ENCODE results near the gene SH3PXD2A. TPM values are rescaled to one million over a fixed set of nuclear protein-coding genes. Genes with fewer than 3 reads are reported as not detected.

SH3PXD2A gene
- polyA plus RNA-seq, 3 donors = 26.6 to 29.4 (median 29.3) TPM

DNA sequence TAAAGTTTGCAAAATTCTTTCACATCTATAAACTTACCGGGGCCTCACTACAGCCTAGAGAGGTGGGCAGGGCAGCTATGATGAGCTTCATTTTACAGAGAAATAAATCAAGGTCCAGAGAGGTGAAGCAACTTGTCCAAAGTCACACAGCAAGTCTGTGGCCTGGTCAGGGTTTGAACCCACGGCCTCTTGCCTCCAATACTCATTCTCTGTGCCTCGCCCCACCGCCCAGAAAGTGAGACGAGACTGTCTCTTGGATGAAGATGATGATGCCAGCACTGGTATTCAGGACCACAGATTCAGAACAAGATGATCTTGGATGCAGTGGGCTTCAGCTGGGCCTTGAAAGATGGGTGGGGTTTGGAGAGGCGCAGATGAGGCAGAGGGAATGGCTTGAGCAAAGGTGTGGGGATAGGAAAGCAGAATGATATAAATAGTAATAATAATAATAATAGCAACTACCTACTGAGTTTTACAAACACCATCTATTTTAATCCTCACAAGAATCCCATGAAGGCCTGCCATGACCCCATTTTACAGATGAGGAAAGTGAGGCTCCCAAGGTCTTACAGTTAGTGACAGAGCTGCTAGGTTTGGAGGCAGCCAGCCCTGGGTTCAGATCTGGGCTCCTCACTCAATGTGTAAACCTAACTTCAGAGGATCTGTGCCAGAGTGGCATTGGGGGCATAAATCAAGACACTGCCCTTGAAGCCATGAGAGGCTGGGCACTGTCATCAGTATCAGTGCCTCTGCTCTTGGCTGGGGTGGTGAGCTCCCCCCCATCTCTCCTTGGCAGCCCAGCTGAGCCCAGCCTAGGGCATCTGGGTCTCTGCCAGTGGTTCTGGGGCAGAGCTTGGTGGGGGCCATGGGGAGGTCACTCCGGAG, 291.9 kb downstream of the SH3PXD2A start:
- no peak for DNase-seq

- no peak for DNase-seq
Observed at GRCh38 chr10:103562383-103562782, 293.0 kb downstream of the SH3PXD2A start.

DNA sequence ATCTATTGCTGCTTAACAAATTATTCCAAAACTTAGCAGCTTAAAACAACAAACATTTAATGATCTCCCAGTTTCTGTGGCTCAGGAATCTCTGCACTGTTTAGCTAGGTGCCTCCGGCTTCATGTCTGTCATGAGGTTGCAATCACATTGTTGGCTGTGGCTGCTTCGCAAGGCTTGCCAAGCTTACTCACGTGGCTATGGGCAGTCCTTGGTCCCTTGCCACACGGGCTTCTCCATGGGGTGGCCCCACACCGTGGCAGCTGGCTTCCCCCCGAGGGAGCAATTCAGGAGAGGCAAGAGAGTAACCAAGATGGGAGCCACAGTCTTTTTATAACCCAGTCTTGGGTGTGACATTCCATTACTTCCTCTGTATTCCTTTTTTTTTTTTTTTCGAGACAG, 294.5 kb downstream of the SH3PXD2A start:
- DNase-seq = no peak

- DNase-seq = no peak
Observed at GRCh38 chr10:103559776-103560175, 295.6 kb downstream of the SH3PXD2A start.

- no peak for DNase-seq
Observed at GRCh38 chr10:103558911-103559310, 296.5 kb downstream of the SH3PXD2A start.

DNA sequence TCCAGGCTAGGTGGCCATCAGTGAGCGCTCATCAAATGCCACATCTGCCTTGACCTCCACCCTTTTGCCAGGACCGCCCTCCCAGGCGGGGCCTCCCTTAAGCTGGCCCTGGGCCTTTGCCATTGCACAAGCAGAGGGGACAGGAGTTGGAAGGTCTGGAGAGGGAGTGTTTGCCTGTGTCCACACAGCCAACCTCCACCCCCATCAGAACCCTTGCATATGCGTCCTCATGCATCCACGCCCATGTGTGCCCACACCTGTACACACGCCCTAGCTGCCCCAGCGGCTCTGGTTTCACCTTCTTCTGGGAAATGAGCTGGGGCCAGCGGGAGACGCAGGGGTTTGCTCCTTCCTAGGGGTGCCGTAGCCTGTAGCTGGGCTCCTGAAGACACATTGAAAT, 297.9 kb downstream of the SH3PXD2A start:
- no peak for DNase-seq

- no peak for DNase-seq
Observed at GRCh38 chr10:103556383-103557007, 298.9 kb downstream of the SH3PXD2A start.

DNA sequence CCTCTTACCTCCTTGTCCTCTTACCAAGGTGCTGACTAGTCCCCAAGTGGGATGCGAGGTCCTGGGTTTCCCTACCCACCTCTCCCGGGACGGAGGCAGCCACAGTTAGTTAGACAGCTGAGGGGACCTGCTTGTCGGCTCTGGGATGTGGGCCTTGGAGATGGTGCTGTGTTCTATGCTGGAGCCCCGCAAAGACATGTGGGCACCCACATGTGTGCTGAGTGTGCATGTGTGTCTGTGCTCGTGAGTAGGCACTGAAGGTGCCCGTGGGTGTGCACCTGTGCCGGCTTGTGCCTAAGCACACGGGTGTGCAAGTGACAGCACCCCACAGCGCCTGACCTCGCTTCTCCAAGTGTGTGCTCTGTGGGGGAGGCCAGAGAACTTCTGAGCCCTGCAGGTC, 299.7 kb downstream of the SH3PXD2A start:
- no peak for DNase-seq

- no peak for DNase-seq
Observed at GRCh38 chr10:103555325-103555649, 300.1 kb downstream of the SH3PXD2A start.

- DNase-seq = peak; percentile 68
Observed at GRCh38 chr10:103554488-103555324, 300.7 kb downstream of the SH3PXD2A start.

DNA sequence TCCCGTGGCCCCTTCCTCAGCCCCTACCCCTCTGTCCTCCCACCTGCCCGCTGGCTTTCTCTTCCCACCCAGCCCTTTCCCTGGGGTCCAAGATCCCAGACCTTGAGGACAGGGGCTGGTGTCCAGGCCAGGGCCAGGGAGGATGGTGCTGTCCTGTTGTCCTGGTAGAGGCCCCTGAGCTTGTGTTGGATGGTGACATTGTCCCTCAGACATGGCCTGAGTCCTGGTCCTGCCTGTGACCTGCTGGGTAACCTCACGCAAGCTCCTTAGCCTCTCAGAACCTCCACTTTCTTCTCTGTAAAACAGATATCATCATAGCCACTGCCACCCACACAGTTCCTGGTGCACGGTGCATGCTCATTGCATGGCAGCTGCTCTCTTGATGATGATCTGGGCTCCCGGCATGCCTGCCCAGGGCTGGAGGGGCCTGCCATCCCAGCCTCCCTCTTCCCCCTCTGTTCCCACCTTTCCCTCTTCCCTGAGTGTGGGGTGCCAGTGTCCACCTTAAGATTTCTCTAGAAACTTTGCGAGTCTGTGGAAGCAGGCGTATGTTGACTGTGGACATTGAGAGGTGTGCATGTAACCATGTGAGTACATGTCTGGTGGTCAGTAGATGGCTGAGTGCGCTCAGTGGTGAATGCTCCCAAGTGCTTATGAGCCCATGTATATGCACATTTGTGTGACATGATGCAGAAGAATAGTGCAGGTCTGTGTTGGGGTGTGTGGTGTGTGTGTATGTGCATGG, 301.5 kb downstream of the SH3PXD2A start:
- no peak for DNase-seq

DNA sequence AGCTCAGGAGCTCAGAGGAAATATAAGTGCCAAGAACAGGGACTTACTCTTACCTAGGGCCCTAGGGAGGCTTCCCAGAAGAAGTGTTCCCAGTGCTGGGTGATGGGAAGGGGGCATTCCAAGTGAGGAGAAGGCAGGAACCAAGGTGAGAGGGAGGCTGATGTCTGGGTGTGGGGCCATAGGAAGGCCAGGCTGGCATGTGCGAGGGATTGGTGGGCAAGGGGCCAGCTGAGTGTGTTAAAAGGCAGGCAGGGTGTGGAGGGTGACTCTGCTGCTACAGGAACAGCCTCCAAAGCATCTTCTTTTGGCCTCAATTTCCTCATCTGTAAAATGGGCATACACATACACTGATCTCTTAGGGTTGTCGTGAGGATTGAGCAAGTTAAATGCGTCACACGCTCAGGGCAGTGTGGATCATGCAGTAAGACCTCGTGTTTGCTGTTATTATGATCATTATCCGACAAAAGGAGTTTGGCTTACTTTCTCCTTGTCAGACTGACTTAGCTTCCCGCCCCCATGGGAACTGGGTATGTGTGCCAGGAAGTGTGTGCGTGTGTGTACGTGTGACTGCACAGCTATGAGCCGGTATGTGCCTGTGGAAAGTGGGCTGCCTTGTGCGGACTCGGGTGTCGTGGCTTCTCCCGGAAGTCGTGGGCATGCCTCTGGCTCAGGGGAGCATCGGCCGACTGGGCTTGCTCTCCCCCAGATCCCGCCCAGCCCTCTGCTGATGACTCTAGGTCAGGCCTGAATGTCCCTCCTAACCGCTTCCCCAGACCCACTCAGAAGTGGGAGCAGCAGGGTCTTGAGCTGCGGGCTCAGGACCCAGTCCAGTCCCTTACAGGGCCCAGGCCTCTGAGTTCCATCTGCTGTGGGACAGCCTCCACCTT, 302.3 kb downstream of the SH3PXD2A start:
- DNase-seq = no peak

- no peak for DNase-seq
Observed at GRCh38 chr10:103551619-103552602, 303.5 kb downstream of the SH3PXD2A start.

DNA sequence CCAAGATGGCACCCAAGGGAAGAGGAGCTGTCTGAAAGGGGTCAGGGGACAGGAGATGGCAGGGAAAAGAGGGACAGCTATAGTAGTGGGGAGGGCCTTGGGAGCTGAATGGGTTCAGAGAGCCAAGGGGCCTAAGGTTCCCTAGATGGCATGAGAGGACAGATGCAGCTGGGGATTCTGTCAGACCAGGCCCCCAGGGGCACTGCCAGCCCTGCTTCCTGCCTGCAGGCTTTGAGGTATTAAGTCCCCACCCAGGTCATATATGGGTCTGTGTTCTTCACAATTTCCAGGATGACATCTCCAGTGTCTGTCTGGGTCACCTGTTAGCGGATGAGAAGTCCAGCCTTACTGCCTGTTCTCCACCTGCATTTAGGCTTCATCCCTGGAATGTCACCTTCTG, 305.1 kb downstream of the SH3PXD2A start:
- DNase-seq = no peak

- DNase-seq = no peak
Observed at GRCh38 chr10:103549349-103549685, 306.1 kb downstream of the SH3PXD2A start.

- no peak for DNase-seq
Observed at GRCh38 chr10:103548581-103549348, 306.6 kb downstream of the SH3PXD2A start.

GRCh38 chr10:103548006-103548405, 307.4 kb downstream of the SH3PXD2A start:
- DNase-seq = no peak

- no peak for DNase-seq
Observed at GRCh38 chr10:103547391-103547946, 307.9 kb downstream of the SH3PXD2A start.

- no peak for DNase-seq
Observed at GRCh38 chr10:103546401-103546800, 309.0 kb downstream of the SH3PXD2A start.
